NT2/D1 (cell line): ENCODE measurements around the gene EPB41L3.

Experiments used
- YY1 ChIP-seq: IDR thresholded peaks from 2 replicates; pipeline ENCODE4 v1.6.1; 2011; ENCODE audit not compliant: insufficient read length, insufficient read depth
- ZNF274 ChIP-seq: IDR thresholded peaks from 2 replicates; pipeline ENCODE4 v1.6.1; 2011; ENCODE audit warnings: mild to moderate bottlenecking, low read depth, low read length

- TF ChIP-seq ZNF274 (no peak), YY1 (no peak)
Measured at GRCh38 chr18:5543773-5544389, at the start of gene EPB41L3.
